COLO829 (cell line): ENCODE data around the gene MST1.
A peak's percentile ranks its signal among the peaks of the same experiment; 100 is the strongest.

Source experiments
- DNase-seq: peaks from one replicate; pipeline ENCODE4 v3.0.0; 2012; ENCODE audit warnings: low spot score

Gene MST1

GRCh38 chr3:49689046-49689907 lies at the start of gene MST1, which contains the start of gene RNF123:
Gene MST1, minus strand, starts transcription at chr3:49689474. Its CDS starts 783 bp downstream, at chr3:49688691.
Gene RNF123, plus strand, starts transcription at chr3:49689557. Its CDS starts 1,609 bp downstream, at chr3:49691166.
- peak; percentile 97 for DNase-seq

DNA sequence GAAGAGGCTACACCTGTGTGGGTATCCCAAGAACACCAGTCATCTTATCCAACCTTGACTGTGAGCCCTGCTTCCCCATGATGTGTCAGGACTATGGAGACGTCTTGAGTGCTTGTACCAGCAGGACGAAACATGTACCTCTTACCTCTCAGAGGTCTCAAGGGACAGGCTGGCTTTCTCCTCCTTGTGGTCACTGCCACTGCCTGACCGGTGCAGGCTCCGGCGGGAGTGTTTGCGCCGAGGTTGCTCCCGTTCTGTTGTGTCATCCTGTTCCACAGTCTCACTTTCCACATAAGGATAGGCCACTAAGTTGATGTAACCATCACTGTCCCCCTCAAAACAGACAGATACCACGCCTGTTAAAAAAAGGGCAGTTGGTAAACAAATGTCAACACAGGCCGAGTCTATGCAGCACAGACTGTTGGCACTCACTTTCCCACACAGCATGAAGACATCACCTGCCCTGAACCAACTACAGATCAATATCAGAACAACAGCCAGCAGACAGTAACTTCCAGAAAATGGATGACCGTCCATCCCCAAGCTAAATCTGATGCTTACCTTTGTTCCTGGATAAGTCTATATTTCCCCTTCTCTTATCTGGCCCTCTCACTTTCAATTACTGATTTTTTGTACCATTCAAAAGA lies 48.9 kb upstream of the MST1 start:
- no peak for DNase-seq

DNA sequence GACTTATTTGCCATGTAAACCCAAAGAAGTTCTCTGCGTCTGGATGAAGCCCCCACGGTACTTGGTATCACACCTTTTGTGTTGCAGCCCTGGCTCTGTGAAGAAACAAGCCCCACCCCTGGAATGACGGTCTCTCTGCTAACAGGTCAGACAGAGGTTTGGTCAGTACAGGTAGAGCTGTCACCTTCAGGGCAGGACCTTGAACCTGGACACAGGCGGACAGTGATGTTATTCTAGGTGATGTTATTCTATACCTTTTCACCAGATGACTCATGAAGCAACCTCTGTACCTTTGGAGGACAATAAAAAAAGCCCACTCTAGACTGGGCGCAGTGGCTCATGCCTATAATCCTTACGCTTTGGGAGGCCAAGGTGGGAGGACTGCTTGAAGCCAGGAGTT lies 45.5 kb upstream of the MST1 start:
- DNase-seq = no peak

GRCh38 chr3:49733551-49733950 lies 44.3 kb upstream of the MST1 start:
- DNase-seq = no peak

DNA sequence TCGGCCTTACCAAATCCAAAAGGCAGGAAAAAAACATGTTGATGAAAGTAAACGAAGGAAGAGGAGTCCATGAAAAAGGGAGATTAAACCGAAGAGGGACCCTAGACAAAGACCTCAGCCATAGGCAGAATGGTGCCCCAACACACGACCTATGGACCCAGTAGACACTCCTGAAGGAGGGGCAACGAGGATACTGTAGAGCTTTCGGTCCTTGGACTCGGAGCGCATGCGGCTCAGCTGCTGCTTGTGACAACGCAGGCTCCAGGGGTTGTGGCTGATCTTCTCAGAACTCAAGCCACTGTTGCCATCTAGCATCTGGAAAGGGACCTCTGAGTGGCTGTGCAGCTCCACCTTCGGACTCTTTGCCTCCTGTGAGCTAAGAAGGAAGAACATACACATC lies 43.3 kb upstream of the MST1 start:
- no peak for DNase-seq

- DNase-seq = no peak
Observed at GRCh38 chr3:49729966-49730609, 40.8 kb upstream of the MST1 start.

GRCh38 chr3:49727924-49728361 lies 38.7 kb upstream of the MST1 start:
- no peak for DNase-seq

- no peak for DNase-seq
Observed at GRCh38 chr3:49727154-49727923, 38.1 kb upstream of the MST1 start.

DNA sequence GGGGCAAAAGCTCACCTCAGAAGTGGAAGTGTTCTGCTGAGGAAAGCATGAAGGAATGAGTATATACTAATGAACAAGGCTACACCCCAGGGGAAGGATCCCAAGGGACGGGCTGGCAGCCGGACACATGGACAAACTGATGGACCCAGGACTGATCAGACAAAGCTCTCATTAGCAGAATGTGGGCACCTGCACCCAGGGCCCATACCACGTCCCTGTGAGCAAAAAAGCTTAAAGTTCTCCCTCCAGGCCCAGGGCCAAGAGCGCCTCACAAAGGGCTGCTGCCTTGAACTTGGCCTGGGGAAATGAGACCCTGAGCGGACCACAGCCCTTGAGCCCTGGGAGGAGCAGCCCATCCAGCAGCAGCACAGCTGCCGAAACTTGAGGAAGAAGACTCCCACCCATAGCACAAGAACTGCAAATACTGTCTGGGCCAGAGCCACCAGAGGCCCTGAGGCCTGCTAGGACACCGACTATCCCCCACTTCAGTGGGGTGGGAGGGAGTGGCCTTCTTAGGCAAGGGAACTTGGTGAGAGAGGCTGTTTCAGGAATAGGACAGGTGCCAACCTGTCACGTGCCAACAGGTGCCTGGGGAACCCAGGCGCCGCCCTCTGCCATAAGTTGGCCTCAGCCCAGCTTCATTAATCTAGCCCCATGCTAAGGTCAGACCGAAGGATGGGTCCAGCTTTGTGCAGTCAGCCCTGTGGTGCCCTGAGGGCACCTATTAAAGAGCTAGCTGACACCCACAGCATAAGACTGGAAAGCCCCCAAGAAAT lies 36.8 kb upstream of the MST1 start:
- DNase-seq = no peak

DNA sequence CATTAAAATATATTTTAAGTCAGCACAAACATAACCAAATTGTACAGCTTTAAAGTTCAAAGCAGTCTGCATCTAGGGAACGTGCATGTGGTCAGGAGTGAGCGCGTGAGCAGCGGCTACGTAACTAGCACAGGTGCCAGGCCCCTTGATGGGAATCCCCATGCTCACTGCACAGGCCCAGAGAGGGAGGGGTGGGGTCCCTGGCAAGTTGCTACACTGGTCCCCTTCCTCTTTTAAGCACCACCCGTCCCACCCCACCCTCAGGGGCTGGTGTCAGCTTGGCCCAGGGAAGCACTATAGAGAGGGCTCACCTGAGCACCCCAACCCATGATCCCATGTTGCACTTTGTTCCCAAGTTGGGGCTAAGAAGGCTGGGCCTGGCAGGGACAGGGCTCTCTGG lies 35.3 kb upstream of the MST1 start:
- DNase-seq = no peak

DNA sequence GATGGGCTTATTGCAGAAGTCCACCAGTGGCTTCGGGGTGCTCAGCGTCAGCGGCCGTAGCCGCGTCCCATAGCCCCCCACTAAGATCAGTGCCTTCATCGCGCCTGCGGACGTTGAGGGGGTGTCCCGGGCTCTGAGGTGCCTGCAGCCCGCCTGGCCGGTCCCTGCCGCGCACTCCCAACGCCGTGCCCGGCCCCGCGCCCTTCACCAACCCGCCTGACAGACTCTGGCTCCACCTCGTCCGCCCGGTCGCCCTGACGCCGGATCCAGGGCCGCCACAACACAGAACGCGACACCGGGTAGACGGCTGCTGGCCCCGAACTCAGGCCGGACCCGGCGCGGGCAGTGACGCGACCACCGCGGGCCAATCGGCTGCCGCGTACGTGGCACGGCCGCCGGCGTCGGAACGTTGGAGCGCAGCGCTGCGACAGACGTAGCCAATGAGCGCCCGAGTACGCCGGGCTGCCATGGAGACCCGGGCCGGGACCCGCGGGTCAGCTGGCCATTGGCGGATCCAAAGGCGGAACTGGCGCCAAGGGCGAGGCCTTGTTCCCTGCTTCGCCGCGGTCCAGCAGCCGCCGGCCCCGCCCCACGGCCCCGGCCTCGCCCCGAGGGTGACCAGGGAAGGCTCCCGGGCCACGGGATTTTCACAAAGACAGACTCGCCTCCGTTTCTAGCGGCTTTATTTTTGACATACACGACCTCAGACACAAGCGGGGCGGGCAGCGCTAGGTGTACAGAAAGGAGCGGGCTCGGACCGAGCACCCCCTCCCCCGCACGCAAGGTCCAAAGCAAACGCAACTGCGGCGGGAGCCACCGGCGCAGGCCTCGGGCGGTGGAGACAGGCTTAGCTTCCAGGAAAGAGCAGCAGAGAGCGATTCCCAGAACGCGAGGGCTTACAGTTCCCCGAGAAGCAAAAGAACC lies 34.6 kb upstream of the MST1 start, which contains the start of gene GMPPB:
Gene GMPPB (minus strand): TSS at position 324 of the 924 bp plus-strand sequence. CDS start 225 bp downstream, at position 99.
- peak; percentile 97 for DNase-seq

DNA sequence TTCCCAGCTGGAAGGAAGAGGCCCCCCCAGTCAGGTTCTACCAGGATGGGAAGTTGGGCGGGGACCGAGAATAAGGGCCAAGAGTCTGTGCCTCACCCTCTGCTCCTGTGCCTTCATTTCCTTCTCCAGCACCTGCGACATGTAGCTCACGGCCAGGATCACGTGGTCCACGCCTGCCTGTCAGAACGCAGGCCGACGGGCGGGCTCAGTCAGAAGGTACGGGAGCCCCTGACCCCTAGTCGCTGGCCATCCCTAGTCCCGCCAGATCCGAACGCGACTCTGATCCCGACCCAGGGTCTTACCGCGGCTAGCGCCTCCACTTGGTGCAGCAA lies 34.0 kb upstream of the MST1 start:
- DNase-seq = peak; percentile 54

DNA sequence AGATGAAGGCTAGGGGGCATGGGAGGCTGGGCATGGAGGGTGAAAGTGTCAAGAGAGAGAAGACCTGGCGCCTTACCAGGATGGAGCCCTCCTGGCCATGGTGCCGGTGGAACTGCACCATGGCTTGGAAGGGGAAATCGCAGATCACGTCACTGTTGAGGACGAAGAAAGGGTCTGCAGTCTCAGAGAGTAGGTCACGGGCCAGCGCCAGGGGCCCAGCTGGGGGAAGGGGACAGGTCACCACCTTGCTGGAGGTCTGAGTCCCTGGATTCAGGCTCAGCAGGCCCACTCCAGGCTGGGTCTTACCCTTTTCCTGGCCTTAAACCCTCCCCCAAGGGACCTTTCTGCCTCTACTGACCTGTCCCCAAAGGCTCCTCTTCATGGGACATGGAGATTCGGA lies 33.6 kb upstream of the MST1 start:
- no peak for DNase-seq

- no peak for DNase-seq
Observed at GRCh38 chr3:49721896-49722781, 32.9 kb upstream of the MST1 start.

- DNase-seq = no peak
Observed at GRCh38 chr3:49721596-49721895, 32.3 kb upstream of the MST1 start.

DNA sequence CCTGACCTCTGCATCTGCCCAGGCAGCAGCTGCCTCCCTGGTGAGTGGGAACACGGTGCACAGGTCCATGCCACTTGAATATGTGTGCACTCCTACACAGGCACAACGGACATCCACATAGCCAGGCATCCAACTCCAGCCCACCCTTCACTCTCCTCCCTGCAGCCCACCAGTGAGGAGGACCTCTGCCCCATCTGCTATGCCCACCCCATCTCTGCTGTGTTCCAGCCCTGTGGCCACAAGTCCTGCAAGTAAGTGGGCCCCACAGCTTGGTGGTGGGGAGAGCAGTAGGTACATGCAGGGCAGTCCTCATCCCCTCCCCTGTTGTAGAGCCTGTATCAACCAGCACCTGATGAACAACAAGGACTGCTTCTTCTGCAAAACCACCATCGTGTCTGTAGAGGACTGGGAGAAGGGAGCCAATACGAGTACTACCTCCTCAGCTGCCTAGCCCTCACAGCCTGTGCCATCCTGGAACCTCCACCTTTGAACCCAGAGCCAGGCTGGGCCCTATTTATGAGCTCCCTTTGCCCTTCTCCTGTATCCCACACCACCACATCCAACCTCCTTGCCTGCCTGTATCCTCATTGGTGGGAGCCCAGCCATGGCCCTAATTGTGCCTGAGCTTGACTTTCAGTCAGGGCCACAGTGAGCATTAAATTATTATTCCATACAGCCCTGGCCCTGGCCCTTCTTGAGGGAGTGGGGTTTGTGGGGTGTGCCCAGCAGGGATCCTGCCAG lies 31.8 kb upstream of the MST1 start:
- DNase-seq = no peak

GRCh38 chr3:49719214-49719884 lies 30.1 kb upstream of the MST1 start, which contains the start of gene AMIGO3:
Gene AMIGO3, minus strand, starts transcription at chr3:49719684. Its CDS starts 219 bp downstream, at chr3:49719465.
- DNase-seq = peak; percentile 95

DNA sequence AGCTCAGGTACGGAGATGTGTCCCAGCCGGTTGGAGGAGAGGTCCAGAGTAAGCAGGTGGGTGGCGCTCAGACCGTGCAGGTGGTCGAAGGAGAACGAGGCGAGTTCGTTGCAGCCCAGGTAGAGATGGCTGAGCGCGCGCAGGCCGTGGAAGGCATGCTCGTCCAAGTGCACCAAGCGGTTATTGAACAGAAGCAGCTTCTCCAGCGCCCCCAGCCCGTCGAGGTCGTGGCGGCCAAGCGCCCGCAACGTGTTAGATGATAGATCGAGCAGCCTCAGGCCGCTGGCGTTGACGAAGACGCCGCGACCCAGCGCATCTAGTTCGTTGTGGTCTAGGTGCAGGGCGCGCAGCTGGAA lies 29.6 kb upstream of the MST1 start:
- DNase-seq = no peak
